ENCODE results near the gene PTPRK. TPM values are rescaled to one million over a fixed set of nuclear protein-coding genes. Genes with fewer than 3 reads are reported as not detected.

PTPRK gene
- polyA plus RNA-seq, 1 experiment, result 37.8 TPM

DNA sequence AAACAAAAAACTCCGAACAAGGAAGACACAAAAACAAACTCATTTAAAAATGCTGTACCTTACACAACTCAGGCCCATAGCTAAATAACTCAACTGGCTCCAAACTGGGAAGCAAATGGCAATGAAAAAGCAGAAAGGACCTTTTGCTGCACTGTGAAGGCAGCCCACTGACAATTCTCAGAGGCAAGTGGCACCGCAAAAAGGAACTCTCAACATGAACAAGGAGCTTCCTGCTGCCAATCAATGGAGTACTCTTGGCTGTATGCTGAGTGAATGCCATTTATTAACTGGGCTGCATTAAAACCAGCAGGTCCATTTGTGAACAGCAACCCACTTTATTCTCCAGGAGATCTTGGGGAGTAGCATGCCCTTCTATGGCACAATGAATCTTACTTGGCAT, 209.9 kb downstream of the PTPRK start:
- POLR2A ChIA-PET, result no interaction called here
- no peak overlapping the region for H3K4me3 ChIP-seq (ENCODE audit: low read depth, low read length)
- TF ChIP-seq, protein P1, sequence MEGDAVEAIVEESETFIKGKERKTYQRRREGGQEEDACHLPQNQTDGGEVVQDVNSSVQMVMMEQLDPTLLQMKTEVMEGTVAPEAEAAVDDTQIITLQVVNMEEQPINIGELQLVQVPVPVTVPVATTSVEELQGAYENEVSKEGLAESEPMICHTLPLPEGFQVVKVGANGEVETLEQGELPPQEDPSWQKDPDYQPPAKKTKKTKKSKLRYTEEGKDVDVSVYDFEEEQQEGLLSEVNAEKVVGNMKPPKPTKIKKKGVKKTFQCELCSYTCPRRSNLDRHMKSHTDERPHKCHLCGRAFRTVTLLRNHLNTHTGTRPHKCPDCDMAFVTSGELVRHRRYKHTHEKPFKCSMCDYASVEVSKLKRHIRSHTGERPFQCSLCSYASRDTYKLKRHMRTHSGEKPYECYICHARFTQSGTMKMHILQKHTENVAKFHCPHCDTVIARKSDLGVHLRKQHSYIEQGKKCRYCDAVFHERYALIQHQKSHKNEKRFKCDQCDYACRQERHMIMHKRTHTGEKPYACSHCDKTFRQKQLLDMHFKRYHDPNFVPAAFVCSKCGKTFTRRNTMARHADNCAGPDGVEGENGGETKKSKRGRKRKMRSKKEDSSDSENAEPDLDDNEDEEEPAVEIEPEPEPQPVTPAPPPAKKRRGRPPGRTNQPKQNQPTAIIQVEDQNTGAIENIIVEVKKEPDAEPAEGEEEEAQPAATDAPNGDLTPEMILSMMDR (IDR thresholded peaks at IDR 0.05; ENCODE audit: low read depth, low read length), result no peak
- CTCF ChIA-PET, result interaction anchor here (1.2 kb wide), 1 partner anchor 455 kb away, joined by 4 read pairs; no protein-coding TSS in a partner anchor
- no peaks in the 10 kb centered on the region for H3K9me3 ChIP-seq (ENCODE audit: control insufficient read depth, insufficient read depth, low read length)
- no peak for DNase-seq (ENCODE audit: low read depth, low spot score)
- H3K27me3 ChIP-seq (ENCODE audit: control insufficient read depth, insufficient read depth, low read length), result no peaks in the 10 kb centered on the region
- H3K27ac ChIP-seq (ENCODE audit: low read depth, low read length), result no peak overlapping the region

DNA sequence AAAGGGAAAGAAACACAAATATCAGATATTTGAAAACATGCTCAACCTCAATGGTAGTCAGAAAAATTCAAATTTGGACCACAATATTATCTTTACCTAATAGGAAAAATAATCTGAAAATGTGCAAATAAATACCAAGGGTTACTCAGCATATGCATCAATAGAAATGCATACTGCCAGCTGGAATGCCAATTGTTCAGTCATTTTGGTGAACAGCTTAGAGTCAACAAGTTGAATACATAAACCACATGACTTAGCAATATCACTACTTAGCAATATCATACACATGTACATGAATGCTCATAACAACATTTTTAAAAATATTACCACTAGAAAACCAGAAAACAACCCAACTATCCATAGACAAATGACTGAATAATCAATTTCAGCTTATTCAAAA, 212.7 kb downstream of the PTPRK start:
- TF ChIP-seq, protein P1 (IDR thresholded peaks at IDR 0.05; ENCODE audit: low read depth, low read length), result no peak
- Histone ChIP-seq H3K27me3 (ENCODE audit: control insufficient read depth, insufficient read depth, low read length) (no peaks in the 10 kb centered on the region), H3K9me3 (ENCODE audit: control insufficient read depth, insufficient read depth, low read length) (no peaks in the 10 kb centered on the region), H3K4me3 (ENCODE audit: low read depth, low read length) (no peak overlapping the region), H3K27ac (ENCODE audit: low read depth, low read length) (no peak overlapping the region)
- ChIA-PET POLR2A (interaction anchor here (0.6 kb wide), 1 partner anchor 577 kb away, joined by 4 read pairs; no protein-coding TSS in a partner anchor), CTCF (no interaction called here)
- no peak for DNase-seq (ENCODE audit: low read depth, low spot score)

DNA sequence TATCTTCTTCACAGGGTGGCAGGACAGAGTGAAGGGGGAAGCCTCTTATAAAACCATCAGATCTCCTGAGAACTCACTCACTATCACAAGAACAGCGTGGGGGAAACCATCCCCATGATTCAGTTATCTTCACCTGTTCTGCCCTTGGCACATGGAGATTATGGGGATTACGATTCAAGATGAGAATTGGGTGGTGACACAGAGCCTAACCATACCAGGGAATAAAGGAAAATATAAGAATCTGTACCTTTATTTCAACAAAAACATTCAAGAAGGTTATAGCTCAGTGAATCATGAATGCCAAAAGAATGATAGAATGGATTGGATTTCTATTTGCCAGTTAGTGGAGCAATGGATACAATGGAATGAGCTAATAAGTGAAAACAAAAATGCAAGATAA, 214.4 kb downstream of the PTPRK start:
- ChIA-PET CTCF (no interaction called here), POLR2A (no interaction called here)
- H3K9me3 ChIP-seq (ENCODE audit: control insufficient read depth, insufficient read depth, low read length), result no peaks in the 10 kb centered on the region
- no peak overlapping the region for H3K4me3 ChIP-seq (ENCODE audit: low read depth, low read length)
- no peak for DNase-seq (ENCODE audit: low read depth, low spot score)
- H3K27ac ChIP-seq (ENCODE audit: low read depth, low read length), result no peak overlapping the region
- TF ChIP-seq, protein P1 (IDR thresholded peaks at IDR 0.05; ENCODE audit: low read depth, low read length), result no peak
- H3K27me3 ChIP-seq (ENCODE audit: control insufficient read depth, insufficient read depth, low read length), result no peaks in the 10 kb centered on the region

DNA sequence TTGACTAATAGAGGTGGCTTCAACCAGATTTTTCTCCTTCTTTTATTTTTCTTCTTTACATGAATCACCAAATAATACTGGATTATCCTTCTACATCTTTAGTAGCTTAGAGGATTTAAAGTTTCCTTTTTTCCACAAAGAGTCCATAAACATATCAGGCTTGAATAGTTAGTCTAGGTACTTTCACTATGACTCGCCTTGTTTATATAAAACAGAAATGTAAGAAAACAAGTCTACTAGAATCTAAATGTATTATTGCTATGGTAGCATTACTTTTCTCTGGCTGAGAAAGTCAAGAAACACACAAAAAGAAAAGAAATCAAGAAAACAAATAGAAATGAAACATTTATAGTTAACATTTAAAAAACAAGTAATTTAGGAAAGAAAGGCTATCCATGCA, 215.2 kb downstream of the PTPRK start:
- no peak for DNase-seq (ENCODE audit: low read depth, low spot score)
- Histone ChIP-seq H3K4me3 (ENCODE audit: low read depth, low read length) (no peak overlapping the region), H3K9me3 (ENCODE audit: control insufficient read depth, insufficient read depth, low read length) (no peaks in the 10 kb centered on the region), H3K27ac (ENCODE audit: low read depth, low read length) (no peak overlapping the region), H3K27me3 (ENCODE audit: control insufficient read depth, insufficient read depth, low read length) (no peaks in the 10 kb centered on the region)
- ChIA-PET CTCF (interaction anchor here (0.5 to 1.7 kb wide), 2 partner anchors 110 to 450 kb away, joined by 5 to 6 read pairs; no protein-coding TSS in a partner anchor), POLR2A (no interaction called here)
- TF ChIP-seq, protein P1 (IDR thresholded peaks at IDR 0.05; ENCODE audit: low read depth, low read length), result no peak

DNA sequence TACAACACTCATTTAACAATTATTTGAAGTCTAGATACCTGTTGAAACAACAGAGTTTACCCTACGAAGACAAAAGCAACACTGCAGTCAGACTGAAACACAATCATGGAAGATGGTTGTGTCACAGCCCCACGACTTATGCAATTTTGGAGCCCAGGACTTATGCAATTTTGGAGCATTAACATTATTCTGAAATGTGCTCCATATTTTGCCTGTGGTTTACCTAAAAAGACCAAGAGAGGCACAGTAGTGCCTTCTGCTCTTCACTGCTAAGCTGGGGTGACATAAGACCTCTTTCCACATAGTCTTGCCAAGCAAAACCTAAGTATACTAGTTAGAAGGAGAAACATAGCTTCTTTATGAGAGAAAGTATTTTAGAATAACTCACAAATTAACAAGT, 216.5 kb downstream of the PTPRK start:
- POLR2A ChIA-PET, result no interaction called here
- DNase-seq (ENCODE audit: low read depth, low spot score), result no peak

More for the DNA sequence above, 216.5 kb downstream of the PTPRK start:
- Histone ChIP-seq H3K27ac (ENCODE audit: low read depth, low read length) (no peak overlapping the region), H3K4me3 (ENCODE audit: low read depth, low read length) (no peak overlapping the region), H3K9me3 (ENCODE audit: control insufficient read depth, insufficient read depth, low read length) (no peaks in the 10 kb centered on the region), H3K27me3 (ENCODE audit: control insufficient read depth, insufficient read depth, low read length) (no peaks in the 10 kb centered on the region)
- CTCF ChIA-PET, result interaction anchor here (1.7 kb wide), 1 partner anchor 448 kb away, joined by 6 read pairs; no protein-coding TSS in a partner anchor
- TF ChIP-seq, protein P1 (IDR thresholded peaks at IDR 0.05; ENCODE audit: low read depth, low read length), result no peak
